OCI-LY1 (cell line): ENCODE results near the gene RNF44.

Experiments
- EZH2 ChIP-seq: fragments of 200-600 bp; sonication (generic), shearing (Covaris generic); IDR thresholded peaks from 2 replicates; pipeline ENCODE4 v1.8.0; 2017; ENCODE audit warnings: borderline replicate concordance, mixed run types, mild to moderate bottlenecking, antibody characterized with exemption, low read length, moderate library complexity, mixed read lengths
- TF ChIP-seq, protein P1 (sequence below): fragments of 200-600 bp; sonication (generic), shearing (Covaris generic); IDR thresholded peaks from 2 replicates; pipeline ENCODE4 v1.5.1; 2017; ENCODE audit warnings: mild to moderate bottlenecking, antibody characterized with exemption, low read length, moderate library complexity, mixed read lengths

DNA sequence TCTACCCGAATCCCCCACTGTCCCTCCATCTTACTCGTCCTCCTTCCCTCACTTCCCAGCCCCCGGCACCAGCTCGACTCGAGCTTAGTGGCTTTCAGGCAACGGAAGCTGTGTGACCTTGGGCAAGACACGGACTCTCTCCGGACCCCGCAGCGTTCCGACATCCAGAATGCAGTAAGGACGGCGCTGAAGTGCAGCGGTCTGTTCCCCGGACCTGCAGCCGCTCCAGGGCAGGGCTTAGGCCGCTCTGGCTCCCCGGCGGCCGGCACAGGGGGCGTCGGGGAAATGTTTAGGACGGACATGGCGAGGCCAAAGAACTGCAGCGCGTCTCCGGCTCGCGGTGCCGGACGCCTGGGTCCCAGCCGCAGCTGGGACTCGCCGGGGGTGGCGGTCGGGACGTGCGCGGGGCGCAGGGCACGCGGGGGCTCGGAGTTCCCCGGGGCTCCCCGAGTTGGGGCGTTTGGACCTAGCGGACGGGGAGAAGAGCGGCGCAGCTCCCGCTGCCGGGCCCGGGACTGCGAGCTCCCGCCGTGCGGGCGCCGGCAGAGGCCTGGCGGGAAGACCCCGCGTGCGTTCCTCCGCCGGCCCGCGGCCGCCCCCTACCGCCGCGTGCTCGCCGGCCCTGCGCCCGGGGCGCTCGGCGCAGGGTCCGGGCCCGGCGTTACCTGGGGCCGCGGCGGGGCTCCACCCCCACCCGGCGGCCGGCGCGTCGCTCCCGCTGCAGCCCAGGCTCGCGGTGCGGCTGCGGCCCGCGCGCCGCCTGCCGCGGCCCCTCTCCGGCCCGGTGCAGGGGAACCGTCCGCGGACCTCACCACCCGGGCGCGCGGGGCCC, 5.6 kb upstream of the RNF44 start:
- TF ChIP-seq, protein P1, sequence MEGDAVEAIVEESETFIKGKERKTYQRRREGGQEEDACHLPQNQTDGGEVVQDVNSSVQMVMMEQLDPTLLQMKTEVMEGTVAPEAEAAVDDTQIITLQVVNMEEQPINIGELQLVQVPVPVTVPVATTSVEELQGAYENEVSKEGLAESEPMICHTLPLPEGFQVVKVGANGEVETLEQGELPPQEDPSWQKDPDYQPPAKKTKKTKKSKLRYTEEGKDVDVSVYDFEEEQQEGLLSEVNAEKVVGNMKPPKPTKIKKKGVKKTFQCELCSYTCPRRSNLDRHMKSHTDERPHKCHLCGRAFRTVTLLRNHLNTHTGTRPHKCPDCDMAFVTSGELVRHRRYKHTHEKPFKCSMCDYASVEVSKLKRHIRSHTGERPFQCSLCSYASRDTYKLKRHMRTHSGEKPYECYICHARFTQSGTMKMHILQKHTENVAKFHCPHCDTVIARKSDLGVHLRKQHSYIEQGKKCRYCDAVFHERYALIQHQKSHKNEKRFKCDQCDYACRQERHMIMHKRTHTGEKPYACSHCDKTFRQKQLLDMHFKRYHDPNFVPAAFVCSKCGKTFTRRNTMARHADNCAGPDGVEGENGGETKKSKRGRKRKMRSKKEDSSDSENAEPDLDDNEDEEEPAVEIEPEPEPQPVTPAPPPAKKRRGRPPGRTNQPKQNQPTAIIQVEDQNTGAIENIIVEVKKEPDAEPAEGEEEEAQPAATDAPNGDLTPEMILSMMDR, result no peak; the same call in 1 of the 2 replicates
- TF ChIP-seq EZH2, result no peak
